ENCODE data around the gene GRIK3.

DNA sequence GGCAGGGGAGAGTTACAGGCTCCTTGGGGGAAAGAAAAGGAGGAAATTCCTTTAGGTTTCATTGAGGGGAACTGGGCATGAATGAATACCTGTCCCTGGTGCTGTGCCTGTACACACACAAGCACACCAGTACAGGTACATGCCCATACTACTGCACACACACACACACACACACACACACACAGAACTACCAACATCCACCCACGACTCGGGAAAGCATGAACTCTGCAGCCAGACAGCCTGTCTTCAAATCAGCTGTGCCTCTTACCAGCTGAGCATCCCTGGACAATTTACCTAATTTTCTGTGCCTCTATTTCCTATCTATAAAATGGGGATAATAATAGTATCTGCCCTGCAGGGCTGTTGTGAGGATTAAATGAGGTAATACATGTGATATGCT, 7.2 kb upstream of the GRIK3 start:
- TF ChIP-seq CTCF (conservative IDR thresholded peaks at IDR 0.05; ENCODE audit: low read depth, low read length) = no peak
- TF ChIP-seq EZH2 (IDR thresholded peaks at IDR 0.05; ENCODE audit: low read length, unreplicated experiment) = no peak
- no peak for TF ChIP-seq EZH2phosphoT487 (IDR thresholded peaks at IDR 0.05; ENCODE audit: borderline replicate concordance, low read length)
